Lung (tissue), 12 donors: ENCODE results near the gene ISCA1. TPM values are rescaled to one million over a fixed set of nuclear protein-coding genes. Genes with fewer than 3 reads are reported as not detected.

Experiments
- ATAC-seq: fragments of 200-7000 bp; cut with Tn5 transposase; one replicate; pipeline ENCODE4 v1.9.1; 2020; ENCODE audit warnings: moderate number of reproducible peaks; ENCODE audit not compliant: insufficient read depth, low FRiP score
- DNase-seq, 3 donors: peaks; one replicate each; pipeline ENCODE4 v3.0.0-alpha.2; 2013 to 2017
- H3K27ac ChIP-seq, 2 donors: one replicate each; pipeline ENCODE4 v1.5.1; 2013; ENCODE audit warnings: mild to moderate bottlenecking in 2 of 2, moderate library complexity in 2 of 2, control low read depth in 1 of 2, inconsistent platforms in 1 of 2, low read depth in 1 of 2, low read length in 1 of 2
- H3K27me3 ChIP-seq, 3 donors: one replicate each; pipeline ENCODE4 v1.5.1; 2013; ENCODE audit warnings: low read length in 2 of 3; ENCODE audit not compliant: control insufficient read depth in 3 of 3, insufficient read depth in 3 of 3
- H3K36me3 ChIP-seq, 4 donors: one replicate each; pipeline ENCODE4 v1.5.1; 2013; ENCODE audit warnings: low read length in 4 of 4, mild to moderate bottlenecking in 1 of 4, moderate library complexity in 1 of 4; ENCODE audit not compliant: control insufficient read depth in 4 of 4, insufficient read depth in 4 of 4
- H3K4me1 ChIP-seq, 5 donors: one replicate each; pipeline ENCODE4 v1.5.1; 2013; ENCODE audit warnings: low read length in 5 of 5, mild to moderate bottlenecking in 2 of 5, moderate library complexity in 1 of 5; ENCODE audit not compliant: control insufficient read depth in 5 of 5, insufficient read depth in 5 of 5
- H3K4me3 ChIP-seq: one replicate; pipeline ENCODE4 v1.5.1; 2013; ENCODE audit warnings: mild to moderate bottlenecking, control low read depth, moderate library complexity
- H3K9ac ChIP-seq, 2 donors: one replicate each; pipeline ENCODE4 v1.5.1; 2013; ENCODE audit warnings: low read length in 2 of 2, control low read depth in 1 of 2; ENCODE audit not compliant: insufficient read depth in 1 of 2
- H3K9me3 ChIP-seq, 4 donors: one replicate each; pipeline ENCODE4 v1.5.1; 2013; ENCODE audit warnings: low read length in 3 of 4, mild to moderate bottlenecking in 1 of 4, moderate library complexity in 1 of 4; ENCODE audit not compliant: control insufficient read depth in 4 of 4, insufficient read depth in 3 of 4
- WGBS, 2 donors: extraction: QIAGEN DNeasy Blood & Tissue Kit; methylation state at CpG; one replicate each; pipeline ENCODE4 v1.1.7; 2013; 5-methylcytosine and 5-hydroxymethylcytosine counted together
- polyA plus RNA-seq, 2 donors: library from polyadenylated mRNA; stranded (reverse); fragments of 200-250 nt; gene quantifications; one replicate each; pipeline ENCODE4 v1.2.1, GENCODE V29; 2013
- total RNA-seq, 2 donors: library from RNA; depleted of rRNA in 1 of 2; stranded (reverse); fragments of >200 nt in 1 of 2; gene quantifications; one replicate each; pipeline ENCODE4 v1.2.1, GENCODE V29; 2014 to 2021
- TF ChIP-seq, protein P1 (sequence below): IDR thresholded peaks from 2 replicates; pipeline ENCODE4 v1.5.1; 2012; ENCODE audit warnings: mild to moderate bottlenecking; ENCODE audit errors: control extremely low read depth, extremely low read depth
- donor health status: control.
- donor health status: control.
- donor health status: Bipolar disorder and iron deficiency.
- donor health status: healthy.
- donor health status: DM: yes; HTN: yes; CAD: no.

ISCA1 gene
- total and polyA plus RNA-seq, 4 donors = 18.5 to 45.5 (median 20.7) TPM

DNA sequence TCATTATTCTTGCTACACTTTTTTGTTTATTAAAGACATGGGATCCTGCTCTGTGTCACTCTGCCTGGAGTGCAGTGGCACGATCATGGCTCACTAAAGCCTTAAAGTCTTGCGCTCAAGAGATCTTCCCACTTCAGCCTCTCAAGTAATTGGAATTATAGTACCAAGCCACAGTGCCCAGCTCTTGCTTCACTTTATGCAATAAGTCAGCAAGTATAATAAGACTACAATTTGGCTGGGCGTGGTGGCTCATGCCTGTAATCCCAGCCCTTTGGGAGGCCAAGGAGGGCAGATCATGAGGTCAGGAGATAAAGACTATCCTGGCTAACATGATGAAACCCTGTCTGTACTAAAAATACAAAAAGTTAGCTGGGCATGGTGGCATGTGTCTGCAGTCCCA, 28.8 kb downstream of the ISCA1 start:
- Histone ChIP-seq H3K4me1 (peaks cover 2 to 23% (median 6%) of the 10 kb centered on the region in 5 donors), H3K27me3 (no peaks in the 10 kb centered on the region), H3K36me3 (peaks cover 0 to 4% (median under 1%) of the 10 kb centered on the region in 4 donors), H3K27ac (no peak overlapping the region), H3K4me3 (no peak overlapping the region), H3K9ac (no peak overlapping the region), H3K9me3 (peaks cover 0 to 8% (median 2%) of the 10 kb centered on the region in 4 donors)
- 97 to 98% methylated on average over 3 of the region's 3 CpGs for WGBS, 2 donors
- ATAC-seq = no peak
- no peak for DNase-seq
- TF ChIP-seq, protein P1, sequence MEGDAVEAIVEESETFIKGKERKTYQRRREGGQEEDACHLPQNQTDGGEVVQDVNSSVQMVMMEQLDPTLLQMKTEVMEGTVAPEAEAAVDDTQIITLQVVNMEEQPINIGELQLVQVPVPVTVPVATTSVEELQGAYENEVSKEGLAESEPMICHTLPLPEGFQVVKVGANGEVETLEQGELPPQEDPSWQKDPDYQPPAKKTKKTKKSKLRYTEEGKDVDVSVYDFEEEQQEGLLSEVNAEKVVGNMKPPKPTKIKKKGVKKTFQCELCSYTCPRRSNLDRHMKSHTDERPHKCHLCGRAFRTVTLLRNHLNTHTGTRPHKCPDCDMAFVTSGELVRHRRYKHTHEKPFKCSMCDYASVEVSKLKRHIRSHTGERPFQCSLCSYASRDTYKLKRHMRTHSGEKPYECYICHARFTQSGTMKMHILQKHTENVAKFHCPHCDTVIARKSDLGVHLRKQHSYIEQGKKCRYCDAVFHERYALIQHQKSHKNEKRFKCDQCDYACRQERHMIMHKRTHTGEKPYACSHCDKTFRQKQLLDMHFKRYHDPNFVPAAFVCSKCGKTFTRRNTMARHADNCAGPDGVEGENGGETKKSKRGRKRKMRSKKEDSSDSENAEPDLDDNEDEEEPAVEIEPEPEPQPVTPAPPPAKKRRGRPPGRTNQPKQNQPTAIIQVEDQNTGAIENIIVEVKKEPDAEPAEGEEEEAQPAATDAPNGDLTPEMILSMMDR = no peak

DNA sequence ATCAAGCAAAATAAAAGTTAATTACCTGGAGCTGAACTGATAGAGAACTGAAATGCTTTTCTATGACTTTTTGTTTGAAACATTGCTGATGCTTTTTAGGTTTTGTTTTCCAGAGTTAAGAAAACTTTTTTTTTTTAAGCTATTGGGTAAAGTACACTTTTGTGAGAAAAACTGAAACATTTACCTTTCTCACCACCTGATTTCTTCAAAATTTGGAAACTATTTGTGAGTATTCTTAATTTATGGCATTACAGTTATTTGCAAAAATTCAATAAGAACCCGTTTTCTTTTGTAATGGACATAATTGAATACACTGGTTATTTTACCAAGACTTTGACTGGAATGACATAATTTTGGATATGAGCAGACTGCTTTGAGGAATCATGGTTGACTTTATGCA, 29.5 kb downstream of the ISCA1 start:
- no peak for ATAC-seq
- H3K27me3 ChIP-seq = no peaks in the 10 kb centered on the region
- no peak overlapping the region for H3K27ac ChIP-seq
- H3K9ac ChIP-seq = no peak overlapping the region
- no peak for DNase-seq
- 94 to 95% methylated on average over 1 of the region's 1 CpG for WGBS, 2 donors
- peaks cover 0 to 4% (median under 1%) of the 10 kb centered on the region in 4 donors for H3K36me3 ChIP-seq
- TF ChIP-seq, protein P1 = no peak
- H3K9me3 ChIP-seq = peaks cover 0 to 8% (median 2%) of the 10 kb centered on the region in 4 donors
- no peak overlapping the region for H3K4me3 ChIP-seq
- H3K4me1 ChIP-seq = peaks cover 2 to 22% (median 6%) of the 10 kb centered on the region in 5 donors

DNA sequence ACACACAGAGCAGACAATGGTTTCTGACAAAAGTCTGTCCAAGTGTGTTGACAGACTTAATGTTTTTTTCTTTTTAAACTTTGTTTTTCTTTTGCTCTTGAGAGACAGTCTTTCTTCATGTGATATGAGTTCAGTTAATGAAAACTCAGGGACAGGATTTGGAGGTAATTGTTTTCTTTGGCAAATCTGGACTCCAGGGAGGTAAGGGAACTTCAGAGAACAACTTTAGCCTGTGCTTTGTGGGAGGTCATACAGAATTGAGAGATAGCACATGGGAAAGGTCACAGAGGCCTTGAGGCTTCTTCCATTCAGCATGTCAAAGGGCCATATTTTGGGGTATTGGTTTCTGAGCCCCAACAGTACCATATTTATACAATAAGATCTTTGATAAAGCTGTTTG, 32.2 kb downstream of the ISCA1 start:
- Histone ChIP-seq H3K4me1 (no peaks in the 10 kb centered on the region), H3K9me3 (peaks cover 0 to 8% (median 2%) of the 10 kb centered on the region in 4 donors), H3K27me3 (no peaks in the 10 kb centered on the region), H3K36me3 (no peaks in the 10 kb centered on the region), H3K9ac (no peak overlapping the region), H3K4me3 (no peak overlapping the region), H3K27ac (no peak overlapping the region)
- ATAC-seq (no peak), DNase-seq (no peak)
- TF ChIP-seq, protein P1 = no peak

DNA sequence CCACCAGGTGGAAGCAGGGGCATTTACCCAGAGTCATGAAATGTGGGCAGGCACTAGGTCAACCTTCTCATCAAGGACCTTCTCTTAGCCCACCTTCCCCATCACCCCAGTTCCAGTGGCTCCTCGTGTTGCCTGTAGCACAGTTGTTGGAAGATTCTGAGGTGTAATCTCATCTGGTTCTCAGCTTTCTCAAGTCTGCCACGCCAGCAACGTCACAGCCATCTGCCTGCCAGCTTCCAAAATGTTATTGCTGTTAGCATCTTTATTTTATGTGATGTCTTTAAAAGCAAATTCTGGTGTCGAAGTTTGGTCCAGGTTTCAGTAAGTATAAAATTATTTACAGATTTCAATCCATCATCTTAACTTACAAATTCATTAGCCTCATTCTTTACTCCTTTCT, 33.6 kb downstream of the ISCA1 start:
- 83 to 88% methylated on average over 4 of the region's 4 CpGs for WGBS, 2 donors
- TF ChIP-seq, protein P1 = no peak
- DNase-seq (no peak), ATAC-seq (no peak)
- Histone ChIP-seq H3K36me3 (no peaks in the 10 kb centered on the region), H3K27ac (no peak overlapping the region), H3K4me3 (no peak overlapping the region), H3K9ac (no peak overlapping the region), H3K4me1 (no peaks in the 10 kb centered on the region), H3K27me3 (no peaks in the 10 kb centered on the region), H3K9me3 (peaks cover 0 to 8% (median 2%) of the 10 kb centered on the region in 4 donors)
